Mesodermal cell (in vitro differentiated cells): ENCODE data around the gene CLDND1. TPM values are rescaled to one million over a fixed set of nuclear protein-coding genes. Genes with fewer than 3 reads are reported as not detected.
A peak's percentile ranks its signal among the peaks of the same experiment; 100 is the strongest.
"Not testable (repeated sequence)": the region's sequence is repeated elsewhere in the genome, so short reads cannot be mapped to it uniquely, and the experiment has no call there.

Experiments
- H3K27ac ChIP-seq: 2 replicates; pipeline ENCODE4 v1.7.0; 2013; ENCODE audit warnings: mild to moderate bottlenecking, low read depth, low read length, moderate library complexity; ENCODE audit not compliant: severe bottlenecking
- H3K36me3 ChIP-seq: 2 replicates; pipeline ENCODE4 v1.7.1; 2013; ENCODE audit warnings: mild to moderate bottlenecking, low read length, moderate library complexity; ENCODE audit not compliant: control insufficient read depth, insufficient read depth
- H3K4me1 ChIP-seq: one replicate; pipeline ENCODE4 v1.7.1; 2013; ENCODE audit warnings: mild to moderate bottlenecking, low read length; ENCODE audit not compliant: insufficient read depth, control insufficient read depth, poor library complexity, severe bottlenecking
- H3K4me3 ChIP-seq: 2 replicates; pipeline ENCODE4 v1.7.0; 2013; ENCODE audit warnings: low read length, control low read depth, mild to moderate bottlenecking; ENCODE audit not compliant: insufficient read depth, poor library complexity, severe bottlenecking; ENCODE audit errors: extremely low read depth
- H3K9me3 ChIP-seq: 2 replicates; pipeline ENCODE4 v1.7.1; 2013; ENCODE audit warnings: mild to moderate bottlenecking, low read length, moderate library complexity; ENCODE audit not compliant: control insufficient read depth
- WGBS, 2 experiments: methylation state at CpG; one replicate each; pipeline ENCODE4 v1.1.5; 2013; ENCODE audit warnings: missing lambda C conversion rate in 2 of 2; ENCODE audit not compliant: insufficient coverage in 2 of 2; 5-methylcytosine and 5-hydroxymethylcytosine counted together
- polyA plus RNA-seq, 2 experiments: library from polyadenylated mRNA; stranded (reverse); fragments of 50-300 nt; gene quantifications; one replicate each; pipeline ENCODE4 v1.2.3, GENCODE V29; 2013

The CLDND1 gene
- polyA plus RNA-seq (2013, experiment 1 of 2) = 160 TPM
- polyA plus RNA-seq (2013, experiment 2 of 2) = 156 TPM

- Histone ChIP-seq H3K27ac (peak within 1 kb of the TSS; percentile 76), H3K9me3 (no peaks in the 10 kb centered on the region), H3K4me3 (peak within 1 kb of the TSS; percentile 86), H3K36me3 (peaks cover 33% of the 10 kb centered on the region), H3K4me1 (peaks cover 5% of the 10 kb centered on the region)
- WGBS, 2 experiments = 0 to 1% methylated on average over 37 to 38 of the region's 63 CpGs
These were observed at the start of gene CLDND1 for GRCh38 chr3:98522544-98523281. CLDND1 (minus strand) TSS chr3:98522902; CDS start chr3:98521424, 1,478 bp downstream.

DNA sequence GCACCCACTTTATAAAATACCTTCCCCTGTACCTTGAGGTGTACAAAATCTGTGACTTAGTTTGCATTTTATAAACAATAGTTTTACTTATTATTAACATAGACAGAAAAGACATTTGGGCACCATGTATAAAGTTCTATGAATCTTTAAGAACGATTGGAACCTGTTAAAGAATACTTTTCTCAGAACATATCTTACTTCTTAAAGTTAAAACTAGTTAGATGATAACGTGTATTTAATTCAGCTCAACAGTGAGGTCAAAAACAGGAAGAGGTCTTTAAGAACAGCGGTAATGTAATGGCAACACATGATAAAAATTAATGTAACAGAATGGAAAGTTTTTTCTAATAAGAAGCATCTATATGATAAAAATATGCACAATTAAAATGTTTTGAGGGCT is 45.7 kb upstream of the CLDND1 start:
- Histone ChIP-seq H3K27ac (no peak overlapping the region), H3K9me3 (no peaks in the 10 kb centered on the region), H3K4me3 (no peak overlapping the region), H3K4me1 (no peaks in the 10 kb centered on the region), H3K36me3 (no peaks in the 10 kb centered on the region)
- WGBS, 2 experiments = no CpG with 5 or more reads among the region's 3 CpGs

GRCh38 chr3:98567666-98568270 is 45.1 kb upstream of the CLDND1 start:
- no peaks in the 10 kb centered on the region for H3K36me3 ChIP-seq
- WGBS, 2 experiments = no CpG with 5 or more reads among the region's 2 CpGs
- no peaks in the 10 kb centered on the region for H3K4me1 ChIP-seq
- H3K27ac ChIP-seq = no peak overlapping the region
- no peaks in the 10 kb centered on the region for H3K9me3 ChIP-seq
- H3K4me3 ChIP-seq = no peak overlapping the region

DNA sequence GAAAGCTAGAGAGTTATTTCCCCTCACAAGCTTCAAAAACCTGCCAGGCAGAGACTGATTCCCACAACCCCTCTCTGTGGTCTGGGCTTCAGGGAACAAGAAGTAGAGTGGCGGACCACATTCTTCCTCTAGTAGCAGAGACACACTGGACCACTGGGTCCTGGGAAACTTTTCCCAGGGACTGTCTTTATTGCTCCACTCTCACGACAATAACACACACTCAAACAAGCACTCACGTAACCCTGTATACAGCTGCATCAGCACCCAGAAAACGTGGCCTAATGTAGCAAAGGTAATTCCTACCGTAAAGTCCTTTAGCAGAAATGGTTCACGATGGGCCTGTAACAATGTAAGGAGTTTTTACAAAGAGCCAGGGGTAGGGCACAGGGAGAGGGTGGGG is 43.1 kb upstream of the CLDND1 start:
- Histone ChIP-seq H3K4me1 (no peaks in the 10 kb centered on the region), H3K4me3 (no peak overlapping the region), H3K36me3 (no peaks in the 10 kb centered on the region), H3K9me3 (no peaks in the 10 kb centered on the region), H3K27ac (no peak overlapping the region)
- WGBS, 2 experiments = 86 to 87% methylated on average over 4 to 5 of the region's 6 CpGs

DNA sequence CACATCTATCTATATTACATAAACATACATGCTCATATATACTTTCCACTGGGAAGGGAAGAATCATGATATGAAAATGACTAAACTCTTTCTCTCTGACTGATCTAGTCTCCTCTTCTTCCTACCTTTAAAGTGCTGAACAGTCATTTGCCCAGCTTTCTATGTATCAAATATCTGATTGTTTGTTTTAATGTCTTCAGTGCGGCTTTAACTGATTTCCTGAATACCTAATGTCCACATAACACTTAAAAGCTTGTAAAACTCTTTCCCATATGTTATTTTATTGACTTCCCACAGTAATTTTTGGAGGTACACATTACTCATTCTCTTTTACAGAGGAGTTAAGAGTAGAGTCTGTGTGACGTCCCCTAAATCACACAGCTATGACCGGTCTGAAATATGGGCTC is 42.5 kb upstream of the CLDND1 start:
- Histone ChIP-seq H3K9me3 (no peaks in the 10 kb centered on the region), H3K4me1 (no peaks in the 10 kb centered on the region), H3K27ac (no peak overlapping the region), H3K36me3 (no peaks in the 10 kb centered on the region), H3K4me3 (no peak overlapping the region)
- WGBS, 2 experiments = no CpG with 5 or more reads among the region's 3 CpGs

DNA sequence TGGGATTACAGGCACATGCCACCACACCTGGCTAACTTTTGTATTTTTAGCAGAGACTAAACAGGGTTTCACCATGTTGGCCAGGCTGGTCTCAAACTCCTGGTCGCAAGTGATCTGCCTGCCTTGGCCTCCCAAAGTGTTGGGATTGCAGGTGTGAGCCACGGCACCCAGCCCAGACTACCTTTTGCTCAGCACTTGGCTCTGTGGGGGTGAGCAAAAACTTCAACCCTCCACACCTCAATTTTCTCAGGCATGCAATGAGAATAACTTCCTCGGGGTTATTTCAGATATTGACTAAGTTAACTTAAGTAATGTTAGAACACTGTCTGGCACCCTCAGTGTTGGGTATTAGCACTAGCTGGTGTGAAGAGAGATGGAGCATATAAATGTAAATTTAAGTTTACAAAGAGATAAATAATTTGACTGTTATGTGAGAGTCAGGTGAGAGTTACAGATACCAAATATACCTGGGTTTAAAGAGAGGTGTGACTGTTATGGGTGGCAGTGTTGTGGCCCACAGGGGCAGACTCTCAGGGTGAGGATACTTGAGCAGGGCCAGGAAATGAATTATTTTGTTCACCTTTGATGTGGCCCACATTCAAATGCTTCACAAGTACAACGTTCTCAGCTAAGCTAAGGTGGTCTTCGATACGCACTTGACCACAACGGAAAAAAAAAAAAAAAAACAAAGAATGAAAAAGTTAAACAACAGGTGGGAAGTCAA is 41.7 kb upstream of the CLDND1 start:
- WGBS, 2 experiments = 89 to 100% methylated on average over 1 to 2 of the region's 7 CpGs

GRCh38 chr3:98563661-98564281 is 41.1 kb upstream of the CLDND1 start:
- no peaks in the 10 kb centered on the region for H3K36me3 ChIP-seq
- no peaks in the 10 kb centered on the region for H3K9me3 ChIP-seq
- no peak overlapping the region for H3K4me3 ChIP-seq
- no peak overlapping the region for H3K27ac ChIP-seq
- no peaks in the 10 kb centered on the region for H3K4me1 ChIP-seq
- WGBS, 2 experiments = 60 to 93% methylated on average over 1 to 3 of the region's 4 CpGs

More for the DNA sequence above, 41.7 kb upstream of the CLDND1 start:
- H3K4me1 ChIP-seq = no peaks in the 10 kb centered on the region
- H3K36me3 ChIP-seq = no peaks in the 10 kb centered on the region
- no peaks in the 10 kb centered on the region for H3K9me3 ChIP-seq
- no peak overlapping the region for H3K4me3 ChIP-seq
- H3K27ac ChIP-seq = no peak overlapping the region

GRCh38 chr3:98561727-98562521 is 39.2 kb upstream of the CLDND1 start:
- H3K4me3 ChIP-seq = no peak overlapping the region
- WGBS, 2 experiments = 93 to 100% methylated on average over 1 to 2 of the region's 5 CpGs
- no peak overlapping the region for H3K27ac ChIP-seq

DNA sequence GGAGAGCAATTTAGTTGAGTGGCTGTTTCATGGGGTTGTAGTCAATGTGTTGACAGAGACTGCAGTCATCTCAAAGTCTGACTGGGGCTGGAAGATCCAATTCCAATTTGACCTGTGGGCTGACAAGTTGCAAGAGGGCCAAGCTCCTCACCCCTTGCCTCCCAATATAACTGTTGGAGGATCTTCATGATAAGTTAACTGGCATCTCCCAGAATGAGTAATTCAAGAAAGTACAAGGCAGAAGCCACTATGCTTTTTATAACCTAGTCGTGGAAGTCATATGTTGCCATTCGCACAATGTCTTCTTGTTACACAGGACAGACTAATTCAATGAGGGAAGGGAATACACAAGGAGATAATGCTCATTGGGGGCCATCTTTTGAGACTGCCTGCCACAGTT is 38.2 kb upstream of the CLDND1 start:
- Histone ChIP-seq H3K4me3 (no peak overlapping the region), H3K9me3 (no peaks in the 10 kb centered on the region), H3K27ac (no peak overlapping the region), H3K36me3 (no peaks in the 10 kb centered on the region), H3K4me1 (no peaks in the 10 kb centered on the region)
- 82 to 100% methylated on average over 2 of the region's 2 CpGs for WGBS, 2 experiments

More at GRCh38 chr3:98561727-98562521, 39.2 kb upstream of the CLDND1 start:
- Histone ChIP-seq H3K9me3 (no peaks in the 10 kb centered on the region), H3K4me1 (no peaks in the 10 kb centered on the region), H3K36me3 (no peaks in the 10 kb centered on the region)

- H3K36me3 ChIP-seq, H3K4me3 ChIP-seq, H3K9me3 ChIP-seq, H3K27ac ChIP-seq, H3K4me1 ChIP-seq: not testable (repeated sequence)
- 100% methylated on average over 1 of the region's 2 CpGs; no CpG with 5 or more reads in 1 of the 2 experiments for WGBS, 2 experiments
These were observed 37.1 kb upstream of the CLDND1 start for GRCh38 chr3:98559769-98560168.
